Thoracic aorta (tissue), 2 donors: Measurements from ENCODE around the gene LRRC4. TPM values are rescaled to one million over a fixed set of nuclear protein-coding genes. Genes with fewer than 3 reads are reported as not detected.

Experiments used
- ATAC-seq: fragments of 150-250 bp; one replicate; pipeline ENCODE4 v1.8.0; 2017; ENCODE audit warnings: low read depth; ENCODE audit not compliant: insufficient number of reproducible peaks, low FRiP score
- DNase-seq: peaks from one replicate; pipeline ENCODE4 v3.0.0-alpha.2; 2020; ENCODE audit warnings: low spot score
- H3K27ac ChIP-seq, 2 donors: fragments of 200-600 bp; sonication (generic); 1 replicate in 1 of 2; 2 replicates in 1 of 2; pipeline ENCODE4 v1.5.1; 2016; ENCODE audit warnings: mild to moderate bottlenecking in 2 of 2, moderate library complexity in 2 of 2
- H3K27me3 ChIP-seq: fragments of 200-600 bp; sonication (generic); replicated peaks from 2 replicates; pipeline ENCODE4 v1.6.0; 2016; ENCODE audit warnings: mild to moderate bottlenecking; ENCODE audit not compliant: insufficient read depth
- H3K36me3 ChIP-seq: fragments of 200-600 bp; sonication (generic); one replicate; pipeline ENCODE4 v1.5.1; 2016
- H3K4me1 ChIP-seq, 2 donors: fragments of 200-600 bp; sonication (generic); 1 replicate in 1 of 2; 2 replicates in 1 of 2; pipeline versions ENCODE4 v1.5.1 to v1.6.0; 2016; ENCODE audit warnings: low read depth in 2 of 2, mild to moderate bottlenecking in 1 of 2; ENCODE audit not compliant: control insufficient read depth in 1 of 2
- H3K4me3 ChIP-seq: fragments of 200-600 bp; sonication (generic); 2 replicates; pipeline ENCODE4 v1.5.1; 2016; ENCODE audit warnings: mild to moderate bottlenecking
- H3K9me3 ChIP-seq: fragments of 200-600 bp; sonication (generic); 2 replicates; pipeline ENCODE4 v1.5.1; 2016
- total RNA-seq, 2 donors: library from RNA; depleted of rRNA; stranded (reverse); fragments of >200 nt; gene quantifications; one replicate each; pipeline versions ENCODE4 v1.1.0 to v1.2.3, GENCODE V29; 2016
- TF ChIP-seq, protein P1 (sequence below): fragments of 200-600 bp; sonication (generic); IDR thresholded peaks from one replicate; pipeline ENCODE4 v1.5.1; 2019; ENCODE audit warnings: antibody characterized with exemption

The LRRC4 gene
- total RNA-seq, 2 donors from 2014 or later, result 0.85 to 2.2 TPM

DNA sequence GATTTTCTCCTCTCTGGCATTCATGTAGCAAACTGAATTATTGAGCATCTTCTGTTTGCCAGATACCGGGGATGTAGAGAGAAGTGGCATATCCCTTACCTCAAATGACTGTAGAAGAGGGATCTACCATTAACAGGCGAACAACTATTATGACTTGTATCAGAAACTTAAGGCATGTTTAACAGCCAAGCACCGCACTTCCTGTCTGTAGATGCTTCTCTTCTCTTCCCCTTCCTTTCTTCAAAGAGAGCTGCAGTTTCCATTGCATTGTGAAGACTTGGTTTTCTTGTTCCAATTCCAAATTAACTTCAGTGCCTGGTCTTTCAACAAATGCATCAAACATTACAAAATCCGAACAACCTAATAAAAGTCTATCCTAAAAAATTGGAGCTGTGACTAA is 49.3 kb downstream of the LRRC4 start:
- peaks cover 0 to 12% of the 10 kb centered on the region in 2 donors for H3K4me1 ChIP-seq
- no peaks in the 10 kb centered on the region for H3K27me3 ChIP-seq
- TF ChIP-seq, protein P1, sequence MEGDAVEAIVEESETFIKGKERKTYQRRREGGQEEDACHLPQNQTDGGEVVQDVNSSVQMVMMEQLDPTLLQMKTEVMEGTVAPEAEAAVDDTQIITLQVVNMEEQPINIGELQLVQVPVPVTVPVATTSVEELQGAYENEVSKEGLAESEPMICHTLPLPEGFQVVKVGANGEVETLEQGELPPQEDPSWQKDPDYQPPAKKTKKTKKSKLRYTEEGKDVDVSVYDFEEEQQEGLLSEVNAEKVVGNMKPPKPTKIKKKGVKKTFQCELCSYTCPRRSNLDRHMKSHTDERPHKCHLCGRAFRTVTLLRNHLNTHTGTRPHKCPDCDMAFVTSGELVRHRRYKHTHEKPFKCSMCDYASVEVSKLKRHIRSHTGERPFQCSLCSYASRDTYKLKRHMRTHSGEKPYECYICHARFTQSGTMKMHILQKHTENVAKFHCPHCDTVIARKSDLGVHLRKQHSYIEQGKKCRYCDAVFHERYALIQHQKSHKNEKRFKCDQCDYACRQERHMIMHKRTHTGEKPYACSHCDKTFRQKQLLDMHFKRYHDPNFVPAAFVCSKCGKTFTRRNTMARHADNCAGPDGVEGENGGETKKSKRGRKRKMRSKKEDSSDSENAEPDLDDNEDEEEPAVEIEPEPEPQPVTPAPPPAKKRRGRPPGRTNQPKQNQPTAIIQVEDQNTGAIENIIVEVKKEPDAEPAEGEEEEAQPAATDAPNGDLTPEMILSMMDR, result no peak
- ATAC-seq, result no peak
- no peak overlapping the region for H3K4me3 ChIP-seq
- H3K27ac ChIP-seq, result no peak overlapping the region
- no peak for DNase-seq
- H3K9me3 ChIP-seq, result peaks cover 6% of the 10 kb centered on the region
- H3K36me3 ChIP-seq, result no peaks in the 10 kb centered on the region

DNA sequence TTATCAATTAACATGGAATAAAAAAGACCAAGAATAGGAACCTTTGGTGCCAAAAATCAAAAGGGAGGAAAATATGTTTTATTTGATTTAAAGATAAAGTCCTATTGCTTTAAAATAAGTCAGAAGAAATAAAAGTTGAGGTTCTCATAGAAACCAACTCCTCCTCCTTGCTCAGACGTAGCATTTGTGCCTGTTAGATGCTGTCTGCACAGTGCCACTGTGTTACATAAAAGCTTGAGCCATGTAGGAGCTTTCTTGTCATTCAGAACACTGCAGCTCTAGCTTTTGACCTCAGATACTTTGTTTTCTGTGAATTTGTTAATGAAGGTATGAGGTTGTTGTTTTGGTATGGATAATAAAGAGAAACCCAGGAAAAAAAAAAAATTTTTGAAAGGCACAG is 50.3 kb downstream of the LRRC4 start:
- ATAC-seq (no peak), DNase-seq (no peak)
- H3K36me3 ChIP-seq, result no peaks in the 10 kb centered on the region
- peaks cover 0 to 2% of the 10 kb centered on the region in 2 donors for H3K4me1 ChIP-seq
- H3K27me3 ChIP-seq, result no peaks in the 10 kb centered on the region
- H3K27ac ChIP-seq, result no peak overlapping the region
- TF ChIP-seq, protein P1, result no peak
- H3K9me3 ChIP-seq, result peaks cover 6% of the 10 kb centered on the region
- no peak overlapping the region for H3K4me3 ChIP-seq

DNA sequence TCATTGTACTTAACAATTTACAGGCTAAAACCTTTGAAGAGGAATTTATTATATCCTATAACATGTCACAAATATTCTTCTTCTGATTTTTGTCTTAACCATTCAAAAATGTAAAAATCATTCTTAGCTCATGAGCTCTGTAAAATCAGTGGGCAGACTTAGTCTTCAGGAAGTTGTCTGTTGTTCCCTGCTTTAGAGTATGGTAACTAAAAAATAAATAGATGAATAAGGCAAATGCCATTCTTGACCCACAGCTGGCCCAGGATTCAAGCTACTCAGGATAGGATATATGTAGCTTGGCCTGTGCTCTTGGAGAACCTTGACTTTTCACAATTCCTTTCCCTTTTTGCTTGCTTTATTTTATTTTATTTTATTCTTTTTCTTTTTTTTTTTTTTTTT is 51.5 kb downstream of the LRRC4 start:
- Histone ChIP-seq H3K27ac (no peak overlapping the region), H3K9me3 (peaks cover 6% of the 10 kb centered on the region), H3K4me3 (no peak overlapping the region), H3K27me3 (no peaks in the 10 kb centered on the region), H3K4me1 (no peaks in the 10 kb centered on the region), H3K36me3 (no peaks in the 10 kb centered on the region)
- TF ChIP-seq, protein P1, result no peak
- no peak for ATAC-seq
- no peak for DNase-seq

GRCh38 chr7:127979113-127979727 is 52.0 kb downstream of the LRRC4 start:
- TF ChIP-seq, protein P1, result no peak
- Histone ChIP-seq H3K27ac (no peak overlapping the region), H3K4me3 (no peak overlapping the region), H3K9me3 (peaks cover 6% of the 10 kb centered on the region), H3K27me3 (no peaks in the 10 kb centered on the region), H3K36me3 (no peaks in the 10 kb centered on the region), H3K4me1 (no peaks in the 10 kb centered on the region)
- DNase-seq (no peak), ATAC-seq (no peak)

DNA sequence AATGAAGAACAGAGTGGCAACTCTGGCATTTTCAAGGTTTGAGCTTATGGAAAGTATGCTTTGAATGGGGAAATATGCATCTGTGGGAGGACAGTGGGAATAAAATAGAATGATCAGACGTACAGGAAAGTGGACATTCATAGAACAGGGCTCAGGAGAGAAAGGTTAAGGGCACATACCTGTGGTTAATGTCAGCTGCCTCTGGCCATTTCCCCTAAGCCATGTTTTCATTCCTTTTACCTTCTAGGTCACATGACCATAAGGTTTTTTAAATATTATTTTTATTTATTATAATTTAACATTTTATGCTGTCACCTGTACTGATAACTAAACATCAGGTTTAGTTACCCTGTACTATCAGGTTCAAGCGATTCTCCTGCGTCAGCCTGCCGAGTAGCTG is 52.8 kb downstream of the LRRC4 start:
- Histone ChIP-seq H3K36me3 (no peaks in the 10 kb centered on the region), H3K4me3 (no peak overlapping the region), H3K4me1 (no peaks in the 10 kb centered on the region), H3K27me3 (no peaks in the 10 kb centered on the region), H3K27ac (no peak overlapping the region), H3K9me3 (peaks cover 6% of the 10 kb centered on the region)
- ATAC-seq, result no peak
- TF ChIP-seq, protein P1, result no peak
- DNase-seq, result no peak

Other genes with a start within 250 kb of the LRRC4 start
- gene LEP, start 209.8 kb upstream of the LRRC4 start, total RNA-seq, result not detected